ENCODE data around the gene ZCCHC3.

The ZCCHC3 gene

DNA sequence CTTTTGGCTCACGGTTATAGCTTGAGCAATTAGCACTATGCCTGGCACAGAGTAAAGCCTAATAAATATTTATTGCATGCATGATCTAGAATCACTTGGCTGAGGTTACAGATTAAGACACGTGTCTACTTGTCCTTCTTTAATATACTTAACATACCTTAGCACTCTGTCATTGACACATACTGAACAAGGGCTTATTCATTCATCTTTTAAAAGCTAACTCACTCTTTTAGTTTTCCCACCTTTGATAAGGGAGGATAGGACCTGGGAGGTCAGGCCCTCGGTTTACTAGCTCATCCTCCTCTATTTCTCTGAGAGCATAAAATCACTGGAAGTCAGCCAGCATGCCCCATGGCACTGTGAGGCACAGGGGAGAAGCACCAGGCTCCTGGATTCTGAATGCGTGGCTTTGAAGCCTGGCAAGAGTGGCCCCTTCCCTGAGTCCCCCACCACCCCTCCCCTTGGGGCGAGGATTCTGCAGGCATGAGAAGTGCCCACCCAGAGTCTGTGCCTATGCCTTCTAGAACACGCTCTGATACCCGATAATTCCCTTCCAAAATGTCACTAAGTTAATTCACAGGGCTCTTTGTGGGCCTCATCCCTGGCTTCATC is 11.2 kb downstream of the ZCCHC3 start:
- Histone ChIP-seq H3K27me3 (ENCODE audit: control insufficient read depth, insufficient read depth, low read length) (peaks cover 2% of the 10 kb centered on the region), H3K9ac (ENCODE audit: low read depth, low read length) (no peak overlapping the region), H3K4me3 (ENCODE audit: low read depth, low read length) (no peak overlapping the region), H3K9me3 (ENCODE audit: control insufficient read depth, insufficient read depth, low read length) (no peaks in the 10 kb centered on the region), H3K4me1 (ENCODE audit: control insufficient read depth, insufficient read depth, low read length) (peaks cover 3% of the 10 kb centered on the region), H3K36me3 (ENCODE audit: control insufficient read depth, insufficient read depth, low read length) (no peaks in the 10 kb centered on the region)

DNA sequence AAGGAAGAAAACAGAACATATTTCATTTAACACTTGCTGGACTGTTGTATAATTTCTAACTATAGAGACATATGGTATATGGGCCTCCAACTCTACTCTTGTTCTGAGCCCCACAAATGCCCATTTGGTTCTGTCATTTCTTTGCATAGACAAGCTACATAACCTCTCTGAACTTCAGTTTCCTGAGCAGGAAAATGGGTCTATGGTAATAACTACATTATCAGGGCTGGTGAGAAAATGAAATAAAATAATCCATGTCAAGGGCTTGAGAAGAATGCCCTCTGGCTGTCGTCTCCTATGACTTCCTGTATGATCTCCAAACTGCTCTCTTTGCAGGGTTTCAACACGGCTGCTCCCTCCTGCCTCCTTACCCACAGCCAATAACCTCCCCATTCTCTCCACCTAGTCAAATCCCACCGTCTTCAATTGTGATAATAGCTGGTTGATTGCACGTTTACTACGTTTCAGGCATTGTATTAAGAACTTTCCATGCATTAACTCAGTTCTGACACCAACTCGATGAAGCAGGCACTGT is 12.0 kb downstream of the ZCCHC3 start:
- Histone ChIP-seq H3K9ac (ENCODE audit: low read depth, low read length) (peak overlapping the region; percentile 3), H3K9me3 (ENCODE audit: control insufficient read depth, insufficient read depth, low read length) (no peaks in the 10 kb centered on the region), H3K4me3 (ENCODE audit: low read depth, low read length) (peak overlapping the region; percentile 68), H3K36me3 (ENCODE audit: control insufficient read depth, insufficient read depth, low read length) (no peaks in the 10 kb centered on the region), H3K27me3 (ENCODE audit: control insufficient read depth, insufficient read depth, low read length) (no peaks in the 10 kb centered on the region), H3K4me1 (ENCODE audit: control insufficient read depth, insufficient read depth, low read length) (peaks cover 3% of the 10 kb centered on the region)

DNA sequence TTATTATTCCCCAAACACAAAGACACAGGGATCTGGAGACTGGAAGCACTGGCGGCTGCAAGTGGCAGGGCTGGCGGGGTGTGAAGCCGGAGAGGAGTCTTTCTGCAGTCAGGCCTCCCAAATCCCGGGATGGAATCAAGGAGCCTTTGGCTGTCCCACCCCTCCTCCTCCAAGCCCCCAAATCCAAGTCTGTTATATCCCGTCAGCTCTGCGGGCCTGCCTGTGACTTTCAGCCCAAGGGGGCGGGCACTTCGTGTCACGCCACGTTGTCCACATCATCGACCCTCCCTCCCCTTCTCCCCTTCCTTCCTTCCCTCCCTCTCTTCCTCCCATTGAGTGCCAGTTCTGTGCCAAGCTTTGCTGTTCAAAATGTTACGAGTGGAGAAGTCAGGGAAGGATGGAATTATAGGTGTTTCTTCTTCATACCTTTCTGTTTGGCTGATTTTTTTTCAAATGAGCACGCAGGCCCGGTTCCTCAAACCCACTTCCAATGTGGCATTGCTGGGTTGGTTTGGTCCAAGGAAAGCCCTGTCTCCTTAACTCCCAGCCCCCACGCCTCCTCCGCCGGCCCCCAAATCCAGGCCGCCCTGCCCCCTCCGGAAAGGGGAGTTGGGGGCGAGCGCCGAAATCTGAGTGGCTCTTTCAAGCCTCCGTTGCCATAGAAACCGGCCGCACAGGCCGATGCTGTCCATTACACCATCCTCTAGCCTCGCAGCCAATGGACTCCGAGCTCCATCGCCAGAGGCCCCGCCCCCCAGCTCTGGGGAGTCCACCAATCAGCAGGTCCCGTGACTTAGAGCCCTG is 12.7 kb downstream of the ZCCHC3 start:
- H3K4me3 ChIP-seq (ENCODE audit: low read depth, low read length): peak overlapping the region; percentile 68

DNA sequence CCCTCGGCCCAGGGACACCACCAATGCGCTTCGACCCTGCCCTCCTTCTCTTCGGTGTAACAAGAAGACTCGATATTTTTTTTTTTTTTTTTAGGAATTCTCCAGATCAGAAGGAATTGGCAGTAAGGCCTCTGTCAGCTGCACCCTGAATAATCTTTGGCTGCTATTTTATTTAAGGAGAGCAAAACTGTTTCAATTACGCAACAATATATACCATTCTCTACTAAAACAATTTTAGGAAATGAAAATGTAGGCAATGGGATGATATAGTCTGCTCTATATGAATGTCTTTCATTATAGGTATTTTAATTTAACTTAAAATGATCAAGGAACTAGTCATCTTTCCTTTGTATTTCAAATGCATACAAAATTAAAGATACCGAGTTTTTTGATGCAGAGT is 13.3 kb downstream of the ZCCHC3 start:
- no peaks in the 10 kb centered on the region for H3K36me3 ChIP-seq (ENCODE audit: control insufficient read depth, insufficient read depth, low read length)
- H3K4me1 ChIP-seq (ENCODE audit: control insufficient read depth, insufficient read depth, low read length): peaks cover 3% of the 10 kb centered on the region
- no peak overlapping the region for H3K4me3 ChIP-seq (ENCODE audit: low read depth, low read length)
- H3K9ac ChIP-seq (ENCODE audit: low read depth, low read length): no peak overlapping the region
- H3K27me3 ChIP-seq (ENCODE audit: control insufficient read depth, insufficient read depth, low read length): no peaks in the 10 kb centered on the region
- no peaks in the 10 kb centered on the region for H3K9me3 ChIP-seq (ENCODE audit: control insufficient read depth, insufficient read depth, low read length)

More for the DNA sequence above, 12.7 kb downstream of the ZCCHC3 start:
- peaks cover 3% of the 10 kb centered on the region for H3K4me1 ChIP-seq (ENCODE audit: control insufficient read depth, insufficient read depth, low read length)
- H3K9ac ChIP-seq (ENCODE audit: low read depth, low read length): peak overlapping the region; percentile 3
- no peaks in the 10 kb centered on the region for H3K36me3 ChIP-seq (ENCODE audit: control insufficient read depth, insufficient read depth, low read length)
- no peaks in the 10 kb centered on the region for H3K27me3 ChIP-seq (ENCODE audit: control insufficient read depth, insufficient read depth, low read length)
- H3K9me3 ChIP-seq (ENCODE audit: control insufficient read depth, insufficient read depth, low read length): no peaks in the 10 kb centered on the region

DNA sequence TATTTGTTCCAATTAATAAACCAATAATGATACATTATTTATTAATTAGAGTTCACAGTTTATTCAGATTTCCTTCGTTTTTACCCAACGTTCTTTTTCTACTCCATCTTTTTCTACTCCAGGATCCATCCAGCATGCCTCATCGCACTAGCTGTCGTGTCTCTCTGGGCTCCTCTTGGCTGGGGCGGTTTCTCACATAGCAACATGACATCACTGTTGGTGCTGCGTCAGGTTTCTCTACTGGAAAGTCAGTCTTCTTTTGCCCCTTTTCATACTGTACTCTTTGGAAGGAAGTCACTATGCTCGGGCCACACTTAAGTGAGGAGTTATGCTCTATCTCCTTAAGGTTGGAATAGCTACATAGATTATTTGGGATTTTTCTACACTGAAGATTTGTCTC is 14.2 kb downstream of the ZCCHC3 start:
- Histone ChIP-seq H3K4me1 (ENCODE audit: control insufficient read depth, insufficient read depth, low read length) (peaks cover 3% of the 10 kb centered on the region), H3K27me3 (ENCODE audit: control insufficient read depth, insufficient read depth, low read length) (no peaks in the 10 kb centered on the region), H3K36me3 (ENCODE audit: control insufficient read depth, insufficient read depth, low read length) (no peaks in the 10 kb centered on the region), H3K9ac (ENCODE audit: low read depth, low read length) (no peak overlapping the region), H3K9me3 (ENCODE audit: control insufficient read depth, insufficient read depth, low read length) (no peaks in the 10 kb centered on the region), H3K4me3 (ENCODE audit: low read depth, low read length) (no peak overlapping the region)

DNA sequence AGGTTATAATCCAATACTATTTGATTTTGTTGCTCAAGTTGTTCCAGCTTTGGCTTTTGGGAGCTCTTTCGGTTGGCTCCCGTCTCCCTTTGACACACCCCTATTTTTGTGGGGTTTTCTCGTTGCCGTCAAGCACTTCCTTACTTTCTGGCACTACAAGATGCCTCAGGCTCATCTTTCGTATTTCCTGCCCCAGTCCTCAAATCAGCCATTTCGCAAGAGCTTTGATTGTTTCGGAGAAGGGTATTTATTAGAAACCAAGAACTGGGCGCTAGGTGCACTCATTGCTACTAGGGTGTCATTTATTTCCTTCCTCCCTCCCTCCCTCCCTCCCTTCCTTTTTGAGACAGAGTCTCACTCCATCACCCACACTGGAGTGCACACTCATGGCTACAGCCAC is 14.7 kb downstream of the ZCCHC3 start:
- H3K36me3 ChIP-seq (ENCODE audit: control insufficient read depth, insufficient read depth, low read length): no peaks in the 10 kb centered on the region
- H3K9ac ChIP-seq (ENCODE audit: low read depth, low read length): no peak overlapping the region
- no peaks in the 10 kb centered on the region for H3K9me3 ChIP-seq (ENCODE audit: control insufficient read depth, insufficient read depth, low read length)
- H3K4me3 ChIP-seq (ENCODE audit: low read depth, low read length): no peak overlapping the region
- H3K4me1 ChIP-seq (ENCODE audit: control insufficient read depth, insufficient read depth, low read length): peaks cover 3% of the 10 kb centered on the region
- H3K27me3 ChIP-seq (ENCODE audit: control insufficient read depth, insufficient read depth, low read length): no peaks in the 10 kb centered on the region

DNA sequence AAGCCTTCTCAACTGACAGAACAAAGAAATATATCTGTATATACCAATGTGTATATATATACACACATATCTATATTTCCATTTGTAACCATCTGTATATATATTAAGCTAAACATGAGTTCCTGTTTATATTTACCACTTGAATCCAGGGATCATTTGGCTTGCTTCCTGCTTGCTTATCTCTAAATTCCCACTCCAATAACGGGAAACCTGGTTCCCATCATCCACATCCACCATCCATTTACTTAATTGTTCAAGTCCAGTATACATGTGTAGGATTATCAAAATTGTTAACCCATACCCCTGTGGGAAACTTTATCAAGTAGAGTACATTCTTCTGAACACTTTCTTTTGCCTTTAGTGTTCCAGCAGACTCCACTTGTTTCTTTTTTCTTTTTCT is 15.5 kb downstream of the ZCCHC3 start:
- Histone ChIP-seq H3K27me3 (ENCODE audit: control insufficient read depth, insufficient read depth, low read length) (no peaks in the 10 kb centered on the region), H3K9me3 (ENCODE audit: control insufficient read depth, insufficient read depth, low read length) (no peaks in the 10 kb centered on the region), H3K4me3 (ENCODE audit: low read depth, low read length) (no peak overlapping the region), H3K36me3 (ENCODE audit: control insufficient read depth, insufficient read depth, low read length) (no peaks in the 10 kb centered on the region), H3K9ac (ENCODE audit: low read depth, low read length) (no peak overlapping the region), H3K4me1 (ENCODE audit: control insufficient read depth, insufficient read depth, low read length) (peaks cover 3% of the 10 kb centered on the region)

DNA sequence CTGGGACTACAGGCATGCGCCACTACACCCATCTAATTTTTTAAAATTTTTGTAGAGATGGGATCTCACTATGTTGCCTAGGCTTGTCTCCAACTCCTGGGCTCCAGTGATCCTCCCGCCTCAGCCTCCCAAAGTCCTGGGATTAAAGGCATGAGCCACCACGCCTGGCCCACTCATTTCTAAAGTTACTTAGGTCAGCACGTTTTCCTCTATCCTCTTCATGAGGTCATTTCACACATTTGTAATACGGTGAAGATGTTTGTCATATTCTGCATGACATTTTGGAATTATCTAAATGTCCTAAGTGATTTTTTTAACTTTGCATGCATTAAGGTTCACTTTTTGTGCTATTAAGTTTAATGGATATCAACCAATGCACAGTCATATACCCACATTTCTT is 16.0 kb downstream of the ZCCHC3 start:
- H3K9me3 ChIP-seq (ENCODE audit: control insufficient read depth, insufficient read depth, low read length): no peaks in the 10 kb centered on the region
- no peaks in the 10 kb centered on the region for H3K27me3 ChIP-seq (ENCODE audit: control insufficient read depth, insufficient read depth, low read length)
- no peak overlapping the region for H3K9ac ChIP-seq (ENCODE audit: low read depth, low read length)
- H3K4me1 ChIP-seq (ENCODE audit: control insufficient read depth, insufficient read depth, low read length): peaks cover 3% of the 10 kb centered on the region
- H3K4me3 ChIP-seq (ENCODE audit: low read depth, low read length): no peak overlapping the region
- no peaks in the 10 kb centered on the region for H3K36me3 ChIP-seq (ENCODE audit: control insufficient read depth, insufficient read depth, low read length)

DNA sequence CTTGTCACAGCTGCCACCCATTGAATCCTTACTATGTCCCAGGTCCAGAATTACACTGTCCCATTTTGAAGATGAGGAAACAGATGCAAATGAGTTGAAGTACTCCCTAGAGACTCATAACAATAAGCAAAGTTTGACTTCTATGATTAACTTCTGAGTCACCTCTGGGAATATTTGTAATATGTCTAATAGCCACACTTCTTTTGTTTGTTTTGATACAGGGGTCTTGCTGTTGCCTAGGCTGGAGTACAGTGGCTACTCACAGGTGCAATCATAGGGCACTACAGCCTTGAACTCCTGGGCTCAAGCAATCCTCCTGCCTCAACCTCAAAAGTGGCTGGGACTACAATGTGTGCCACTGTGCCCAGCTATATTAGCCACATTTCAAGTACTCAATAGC is 16.6 kb downstream of the ZCCHC3 start:
- H3K4me3 ChIP-seq (ENCODE audit: low read depth, low read length): no peak overlapping the region
- no peaks in the 10 kb centered on the region for H3K9me3 ChIP-seq (ENCODE audit: control insufficient read depth, insufficient read depth, low read length)
- H3K27me3 ChIP-seq (ENCODE audit: control insufficient read depth, insufficient read depth, low read length): no peaks in the 10 kb centered on the region
- peaks cover 3% of the 10 kb centered on the region for H3K4me1 ChIP-seq (ENCODE audit: control insufficient read depth, insufficient read depth, low read length)
- no peaks in the 10 kb centered on the region for H3K36me3 ChIP-seq (ENCODE audit: control insufficient read depth, insufficient read depth, low read length)
- H3K9ac ChIP-seq (ENCODE audit: low read depth, low read length): no peak overlapping the region

DNA sequence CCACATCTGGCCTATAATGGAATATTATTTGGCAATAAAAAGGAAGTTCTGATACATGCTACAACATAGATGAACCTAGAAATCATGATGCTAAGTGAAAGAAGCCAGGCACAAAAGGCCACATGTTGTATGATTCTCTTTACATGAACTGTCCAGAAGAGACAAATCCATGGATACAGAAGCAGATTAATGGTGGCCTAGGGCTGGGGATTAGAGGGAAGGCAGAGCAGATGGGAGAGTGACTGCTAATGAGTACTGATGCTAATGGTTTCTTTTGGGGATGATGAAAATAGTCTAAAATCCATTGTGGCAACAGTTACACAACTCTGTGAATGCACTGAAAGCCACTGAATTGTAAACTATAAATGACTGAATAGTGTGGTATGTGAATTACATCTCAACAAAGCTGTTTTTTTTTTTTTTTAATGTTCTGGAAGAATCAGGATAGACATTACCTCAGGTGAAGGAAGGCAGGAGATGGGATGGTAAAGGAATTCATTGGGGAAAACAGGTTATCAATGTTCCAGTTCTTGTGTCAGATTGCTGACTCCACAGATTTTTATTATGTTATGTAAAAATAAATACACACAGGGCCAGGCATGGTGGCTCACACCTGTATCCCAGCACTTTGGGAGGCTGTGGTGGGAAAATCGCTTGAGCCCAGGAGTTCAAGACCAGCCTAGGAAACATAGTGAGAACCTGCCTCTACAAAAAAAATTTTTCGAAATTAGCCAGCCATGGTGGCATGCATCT is 19.1 kb downstream of the ZCCHC3 start:
- Histone ChIP-seq H3K9me3 (ENCODE audit: control insufficient read depth, insufficient read depth, low read length) (no peaks in the 10 kb centered on the region), H3K4me3 (ENCODE audit: low read depth, low read length) (no peak overlapping the region), H3K4me1 (ENCODE audit: control insufficient read depth, insufficient read depth, low read length) (no peaks in the 10 kb centered on the region), H3K9ac (ENCODE audit: low read depth, low read length) (no peak overlapping the region), H3K27me3 (ENCODE audit: control insufficient read depth, insufficient read depth, low read length) (no peaks in the 10 kb centered on the region), H3K36me3 (ENCODE audit: control insufficient read depth, insufficient read depth, low read length) (no peaks in the 10 kb centered on the region)

DNA sequence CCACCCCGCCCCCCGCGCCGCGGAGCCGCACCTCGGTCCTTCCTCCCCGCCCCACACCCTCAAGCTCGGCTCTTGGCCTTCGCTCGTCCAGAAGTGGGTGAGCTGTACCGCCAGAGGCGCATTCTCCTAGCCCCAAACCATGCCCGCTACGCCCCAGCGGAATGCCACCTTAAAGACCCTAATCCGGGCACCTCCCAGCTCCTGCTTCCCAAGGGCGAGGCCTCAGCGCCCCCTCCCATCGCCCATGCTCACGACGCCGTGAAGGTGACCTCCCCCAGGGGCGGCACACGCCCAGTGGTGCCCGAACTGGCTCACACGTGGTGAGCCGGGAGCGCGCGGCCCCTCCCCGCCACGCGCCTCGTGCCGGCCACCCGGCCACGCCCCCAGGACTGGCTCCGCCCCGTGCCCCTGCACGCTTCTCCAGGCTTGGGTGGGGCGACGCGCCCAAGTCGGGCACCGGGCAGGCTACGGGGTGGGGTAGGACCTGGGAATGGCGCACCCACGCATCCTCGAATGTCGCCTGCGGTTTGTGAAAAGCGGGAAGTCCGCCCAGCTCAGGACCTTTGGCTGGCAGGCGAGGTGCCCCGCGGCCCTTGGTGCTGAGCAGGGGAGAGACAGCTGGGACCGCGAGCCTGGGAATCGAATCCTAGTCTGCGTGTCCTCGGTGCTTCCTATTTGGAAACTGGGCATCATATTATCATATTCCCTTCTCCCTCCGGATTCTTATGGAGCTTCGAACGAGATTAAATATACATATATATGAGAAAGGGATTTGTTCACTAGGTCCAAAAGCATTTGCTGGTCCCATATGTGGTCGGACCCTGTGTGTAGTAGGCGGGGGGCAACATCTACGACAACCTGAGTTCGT is 27.0 kb downstream of the ZCCHC3 start:
- H3K4me3 ChIP-seq (ENCODE audit: low read depth, low read length): peak overlapping the region; percentile 81
- peaks cover 12% of the 10 kb centered on the region for H3K4me1 ChIP-seq (ENCODE audit: control insufficient read depth, insufficient read depth, low read length)
- H3K9me3 ChIP-seq (ENCODE audit: control insufficient read depth, insufficient read depth, low read length): no peaks in the 10 kb centered on the region
- H3K9ac ChIP-seq (ENCODE audit: low read depth, low read length): peak overlapping the region; percentile 83
- no peaks in the 10 kb centered on the region for H3K27me3 ChIP-seq (ENCODE audit: control insufficient read depth, insufficient read depth, low read length)
- no peaks in the 10 kb centered on the region for H3K36me3 ChIP-seq (ENCODE audit: control insufficient read depth, insufficient read depth, low read length)

Measured in iPS-15b (cell line).